ENCODE measurements around the gene UBAC1.

Gene UBAC1

GRCh38 chr9:136001231-136001630 lies 40.1 kb upstream of the UBAC1 start:
- TF ChIP-seq CTCF (conservative IDR thresholded peaks at IDR 0.05): no peak
- TF ChIP-seq ZFX (IDR thresholded peaks at IDR 0.05): no peak
- H3K27ac ChIP-seq: no peak overlapping the region

DNA sequence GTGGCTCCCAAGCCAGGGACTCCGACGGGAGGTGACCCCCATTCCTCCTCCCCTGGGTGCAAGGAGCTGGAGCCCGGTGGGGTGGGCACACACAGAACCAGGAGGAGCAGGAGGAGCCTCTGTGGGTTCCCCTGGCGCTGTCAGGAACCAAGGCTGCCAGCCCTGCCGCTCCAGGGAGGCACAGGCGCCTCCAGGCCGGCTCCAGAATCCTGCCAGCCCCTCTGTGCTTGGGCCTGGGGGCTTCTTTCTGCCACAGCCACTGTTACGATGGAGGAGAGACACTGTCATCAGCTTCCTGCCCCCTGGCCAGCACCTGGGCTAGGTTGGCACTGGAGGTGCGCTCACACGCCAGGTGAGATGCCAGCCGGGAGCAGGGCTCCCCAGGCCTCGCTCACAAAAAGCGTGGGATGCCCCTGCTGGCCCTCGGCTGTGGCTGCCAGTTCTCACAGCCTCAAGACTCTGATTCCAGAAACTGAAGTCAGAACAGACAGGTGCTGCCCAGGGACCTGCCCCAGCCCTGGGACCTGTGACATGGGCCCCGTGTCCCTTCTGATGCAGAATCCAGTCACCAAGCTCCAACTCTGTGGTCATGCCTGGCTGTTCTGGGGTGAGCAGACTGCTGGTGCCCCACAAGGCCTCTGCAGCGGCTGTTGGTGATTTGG lies 37.4 kb upstream of the UBAC1 start:
- H3K27ac ChIP-seq: no peak overlapping the region
- TF ChIP-seq CTCF (conservative IDR thresholded peaks at IDR 0.05) (no peak), ZFX (IDR thresholded peaks at IDR 0.05) (no peak)

- TF ChIP-seq ZFX (IDR thresholded peaks at IDR 0.05) (no peak), CTCF (conservative IDR thresholded peaks at IDR 0.05) (no peak)
- no peak overlapping the region for H3K27ac ChIP-seq
Observed at GRCh38 chr9:135998016-135998380, 36.8 kb upstream of the UBAC1 start.

DNA sequence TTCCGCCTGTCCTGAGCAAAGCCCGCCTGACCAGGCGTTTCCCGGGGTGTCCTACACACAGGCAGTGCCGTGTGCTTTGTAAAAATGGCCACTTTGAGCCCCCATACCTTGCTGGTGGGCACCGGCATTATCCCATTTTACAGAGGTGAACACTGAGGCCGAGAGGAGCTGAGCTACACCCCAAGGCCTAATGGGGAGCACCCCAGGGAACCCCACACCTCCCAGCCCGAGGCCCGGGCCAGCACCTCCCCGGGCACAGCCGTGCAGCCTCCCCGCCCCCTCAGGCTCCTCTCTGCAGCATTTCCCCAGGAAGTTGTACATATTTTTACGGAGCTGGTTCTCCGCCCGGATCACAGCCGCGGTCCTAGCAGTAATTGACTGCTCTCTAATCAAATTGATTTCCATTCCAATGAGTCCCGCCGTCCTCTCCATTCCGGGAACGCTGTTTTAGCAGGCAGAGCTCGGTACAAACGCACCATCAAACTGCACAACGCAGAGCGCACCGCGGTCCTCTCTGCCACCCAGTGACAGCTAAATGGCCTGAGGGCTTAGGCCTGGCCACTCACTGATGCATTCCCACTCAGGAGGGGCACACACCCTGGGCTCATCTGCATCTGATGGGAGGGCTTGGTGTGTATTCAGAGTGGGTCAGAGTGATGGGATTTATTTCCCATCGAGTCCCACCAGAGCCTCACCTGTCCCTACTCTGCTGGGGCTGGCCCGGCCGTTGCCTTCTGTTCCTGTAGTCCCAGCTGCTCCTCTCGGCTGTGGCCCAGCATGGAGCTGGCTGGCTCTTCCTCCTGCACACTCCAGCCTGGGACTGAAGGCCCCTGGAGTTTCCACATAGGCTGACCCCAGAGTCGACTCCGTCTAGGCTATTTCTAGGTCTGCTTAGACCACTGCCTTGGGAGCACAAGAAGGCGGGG lies 36.2 kb upstream of the UBAC1 start:
- TF ChIP-seq ZFX (IDR thresholded peaks at IDR 0.05) (no peak), CTCF (conservative IDR thresholded peaks at IDR 0.05) (no peak)

DNA sequence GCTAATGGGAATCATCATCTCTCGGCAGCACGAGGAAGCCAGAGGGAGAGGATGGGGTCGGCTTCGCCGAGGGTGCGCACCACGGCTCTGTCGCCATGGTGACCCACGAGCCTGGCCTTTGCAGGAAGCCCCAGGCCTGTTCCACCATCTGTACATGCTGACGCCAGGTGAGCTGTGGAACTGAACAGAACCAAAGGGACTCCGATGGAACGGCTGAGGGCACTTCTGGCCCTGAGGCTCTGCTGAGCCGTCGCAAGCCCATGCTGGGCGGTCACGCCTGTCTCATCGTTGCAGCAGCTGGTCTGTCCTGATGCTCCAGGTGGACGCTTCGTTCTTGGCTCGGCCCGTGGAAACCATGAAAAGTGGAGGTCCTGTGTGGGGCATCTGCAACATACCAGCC lies 34.6 kb upstream of the UBAC1 start:
- no peak for TF ChIP-seq CTCF (conservative IDR thresholded peaks at IDR 0.05)
- TF ChIP-seq ZFX (IDR thresholded peaks at IDR 0.05): no peak
- H3K27ac ChIP-seq: no peak overlapping the region

More for the DNA sequence above, 36.2 kb upstream of the UBAC1 start:
- H3K27ac ChIP-seq: no peak overlapping the region

- TF ChIP-seq CTCF (conservative IDR thresholded peaks at IDR 0.05): no peak
- TF ChIP-seq ZFX (IDR thresholded peaks at IDR 0.05): no peak
- H3K27ac ChIP-seq: no peak overlapping the region
Observed at GRCh38 chr9:135994501-135995192, 33.5 kb upstream of the UBAC1 start.
